ENCODE measurements around the gene PCP4L1. TPM values are rescaled to one million over a fixed set of nuclear protein-coding genes. Genes with fewer than 3 reads are reported as not detected.

The PCP4L1 gene
- total RNA-seq, 1 donor from 2014 or later: not detected

Other genes with a start within 250 kb of the PCP4L1 start
- 9.1 and 21.4 TPM in 2 replicates for gene F11R, start 237.6 kb upstream of the PCP4L1 start, total RNA-seq
- gene TSTD1, start 219.8 kb upstream of the PCP4L1 start, total RNA-seq: 41.7 and 49.7 TPM in 2 replicates
- 46.5 and 48.6 TPM in 2 replicates for gene USF1, start 212.8 kb upstream of the PCP4L1 start, total RNA-seq
- 134 and 139 TPM in 2 replicates for gene ARHGAP30, start 188.9 kb upstream of the PCP4L1 start, total RNA-seq
- gene NECTIN4, start 169.2 kb upstream of the PCP4L1 start, total RNA-seq: 0.05 TPM in 1 of 2 replicates, not detected in the other
- not detected in 2 replicates for gene KLHDC9, start 160.4 kb upstream of the PCP4L1 start, total RNA-seq
- 173 and 178 TPM in 2 replicates for gene PFDN2, start 140.7 kb upstream of the PCP4L1 start, total RNA-seq
- gene NIT1, start 140.6 kb upstream of the PCP4L1 start, total RNA-seq: 46.7 and 48.2 TPM in 2 replicates
- 45.7 and 46.2 TPM in 2 replicates for gene DEDD, start 126.1 kb upstream of the PCP4L1 start, total RNA-seq
- 84.2 and 86.6 TPM in 2 replicates for gene UFC1, start 104.8 kb upstream of the PCP4L1 start, total RNA-seq
- gene USP21, start 99.2 kb upstream of the PCP4L1 start, total RNA-seq: 32.7 and 34.7 TPM in 2 replicates
- 28.6 and 31.1 TPM in 2 replicates for gene PPOX, start 92.3 kb upstream of the PCP4L1 start, total RNA-seq
- 65.1 and 69.9 TPM in 2 replicates for gene B4GALT3, start 81.2 kb upstream of the PCP4L1 start, total RNA-seq
- gene ADAMTS4, start 59.7 kb upstream of the PCP4L1 start, total RNA-seq: 0.33 and 0.66 TPM in 2 replicates
- 88.4 and 89.6 TPM in 2 replicates for gene NDUFS2, start 56.4 kb upstream of the PCP4L1 start, total RNA-seq
- 0.63 TPM in 1 of 2 replicates, not detected in the other for gene FCER1G, start 43.5 kb upstream of the PCP4L1 start, total RNA-seq
- not detected in 2 replicates for gene APOA2, start 35.1 kb upstream of the PCP4L1 start, total RNA-seq
- 25.6 and 28.4 TPM in 2 replicates for gene TOMM40L, start 32.7 kb upstream of the PCP4L1 start, total RNA-seq
- not detected in 2 replicates for gene NR1I3, start 20.5 kb upstream of the PCP4L1 start, total RNA-seq
- gene MPZ, start 51.2 kb downstream of the PCP4L1 start, total RNA-seq: 2.8 and 3.0 TPM in 2 replicates
- 174 and 182 TPM in 2 replicates for gene SDHC, start 55.6 kb downstream of the PCP4L1 start, total RNA-seq
- not detected in 2 replicates for gene CFAP126, start 109.1 kb downstream of the PCP4L1 start, total RNA-seq
- not detected in 2 replicates for gene FCGR2A, start 246.7 kb downstream of the PCP4L1 start, total RNA-seq

All from activated CD4-positive, alpha-beta T cell treated with anti-CD3 and anti-CD28 coated beads, Interleukin-2, amount 10 ng/mL, durations not matched to agents 24 days and 14 days (primary cell).